Activated effector memory CD4-positive, alpha-beta T cell treated with anti-CD3 and anti-CD28 coated beads, Interleukin-2, amount 50 U/mL, for 16 hours (primary cell): ENCODE data around the gene REPIN1.

ENCODE experiments used
- DNase-seq: peaks from one replicate; pipeline ENCODE4 v3.0.0-alpha.2; 2020

REPIN1 gene

DNA sequence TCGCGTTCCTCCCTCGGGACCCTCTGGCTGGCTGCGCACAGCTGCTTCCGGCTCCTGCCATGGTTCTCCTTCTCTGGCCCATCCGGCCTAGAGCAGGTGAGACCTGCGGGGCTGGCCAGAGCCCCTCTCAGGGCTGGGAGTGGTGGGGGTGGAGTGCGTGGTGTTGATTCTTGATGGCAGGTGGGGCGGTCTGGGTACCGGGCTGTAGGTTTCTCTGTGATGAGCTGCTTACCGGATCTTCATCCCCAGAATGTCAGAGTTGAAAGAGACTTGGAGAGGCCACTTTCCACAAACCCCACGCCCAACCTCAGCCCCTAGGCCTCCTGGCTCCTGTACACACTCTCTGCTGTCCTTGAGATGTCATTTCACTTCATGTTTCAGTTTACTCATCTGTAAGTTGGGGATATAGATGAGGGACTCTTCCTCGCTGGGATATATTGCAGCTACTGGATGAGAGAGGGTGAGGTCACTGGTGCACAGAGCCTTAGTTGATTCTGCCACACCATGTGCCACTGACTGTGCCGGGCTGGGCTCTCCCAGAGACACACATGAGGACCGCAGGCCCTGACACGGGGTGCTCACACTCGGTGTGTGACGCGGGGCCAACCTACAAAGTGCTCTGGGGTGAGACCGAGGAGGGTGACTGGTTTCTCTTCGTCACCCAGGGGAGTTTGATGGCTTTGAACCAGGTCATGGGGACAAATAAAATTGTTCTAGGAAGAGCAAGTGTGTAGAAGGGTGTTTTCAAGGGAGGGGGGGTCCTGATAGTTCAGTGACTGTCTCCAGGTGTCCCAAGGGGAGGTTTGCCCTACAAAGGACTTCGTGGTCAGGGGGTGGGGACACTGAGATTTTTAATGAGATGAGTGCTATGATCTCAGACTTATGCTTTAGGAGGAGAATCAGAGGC is 40.0 kb downstream of the REPIN1 start:
- DNase-seq, result peak; percentile 59

DNA sequence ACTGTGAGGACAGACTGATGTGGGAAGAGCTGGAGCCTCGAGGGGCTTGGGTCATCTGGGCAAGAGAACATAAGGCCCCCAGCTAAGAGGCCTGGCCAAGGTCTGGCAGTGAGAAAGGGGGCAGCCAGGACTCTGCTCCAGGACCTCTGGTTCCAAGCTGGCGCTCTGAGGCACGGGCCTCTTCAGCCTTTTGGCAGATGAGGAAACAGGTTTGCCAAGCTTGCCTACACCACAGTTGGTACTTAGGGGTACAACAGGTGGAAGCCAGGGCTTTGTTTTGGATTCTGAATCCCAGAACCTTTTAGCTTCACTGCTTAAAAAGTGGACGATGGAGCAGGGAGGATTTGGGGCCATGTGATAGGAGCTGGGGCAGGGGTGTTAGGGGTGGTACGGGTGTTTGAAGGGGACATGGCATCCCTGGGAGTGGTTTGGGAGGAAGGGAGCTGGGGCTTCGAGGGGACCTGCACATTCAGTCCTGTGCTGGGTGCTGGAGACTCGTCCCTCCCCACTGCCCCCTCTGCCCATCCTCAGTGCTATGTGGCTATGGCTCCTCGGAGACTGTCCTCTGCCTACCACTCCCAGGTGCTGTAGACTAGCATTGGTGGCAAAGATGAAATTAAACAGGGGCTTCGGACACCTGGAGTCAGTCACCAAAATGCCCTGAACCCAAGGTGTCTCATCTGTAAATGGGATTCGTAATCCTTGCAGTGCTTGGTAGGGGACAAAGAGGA is 40.8 kb downstream of the REPIN1 start:
- DNase-seq, result peak; percentile 59

DNA sequence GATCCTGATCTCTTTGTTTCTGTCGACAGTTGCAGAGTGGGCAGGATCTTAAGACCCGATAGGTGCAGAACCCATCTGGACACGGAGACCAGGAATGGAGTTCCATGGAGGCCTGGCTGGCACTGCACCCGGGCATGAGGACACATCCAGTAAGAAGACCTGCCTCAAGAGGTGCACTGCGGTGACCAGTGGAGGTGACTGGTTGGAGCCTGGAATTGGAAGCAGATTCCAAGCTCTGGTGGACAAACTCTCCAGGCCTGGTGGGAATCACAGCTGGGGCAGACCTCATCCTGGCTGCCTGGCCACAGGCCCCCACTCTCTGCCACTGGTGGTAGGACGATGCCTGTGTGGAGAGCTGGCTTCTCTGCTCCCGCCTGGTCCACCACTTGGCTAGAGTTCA is 41.5 kb downstream of the REPIN1 start:
- DNase-seq, result peak; percentile 55

DNA sequence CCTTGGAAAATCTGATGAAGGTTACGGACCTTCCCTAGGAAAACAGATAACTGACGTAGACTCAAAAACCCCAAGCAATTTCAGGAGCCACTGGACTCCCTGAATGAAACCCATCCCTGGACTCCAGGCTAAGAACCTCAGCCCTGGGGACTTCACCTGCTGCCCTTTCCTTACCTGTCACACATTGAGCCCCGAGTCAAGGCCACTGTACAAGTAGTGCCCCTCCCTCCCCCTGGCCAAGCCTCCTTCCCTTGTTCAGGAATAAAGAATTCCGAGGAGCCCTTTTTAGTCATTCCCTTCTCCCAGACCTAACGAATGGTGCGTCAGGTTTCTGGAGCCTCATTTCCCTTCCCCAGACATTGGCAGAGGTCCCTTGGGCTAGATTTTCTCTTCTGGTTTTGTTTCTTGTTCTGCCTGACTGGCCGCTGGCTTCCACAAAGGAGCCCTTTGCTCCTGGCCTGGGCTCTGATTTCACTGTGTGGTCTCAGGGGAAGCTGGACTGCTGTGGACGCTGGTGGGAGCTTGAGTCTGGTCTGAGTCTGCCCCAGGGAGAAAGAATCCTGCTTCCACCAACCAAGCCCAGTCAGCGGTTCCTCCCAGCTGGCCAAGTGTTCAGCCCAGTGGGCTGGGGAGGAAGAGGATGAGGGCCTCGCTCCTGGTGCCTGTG is 42.2 kb downstream of the REPIN1 start:
- peak; percentile 55 for DNase-seq

DNA sequence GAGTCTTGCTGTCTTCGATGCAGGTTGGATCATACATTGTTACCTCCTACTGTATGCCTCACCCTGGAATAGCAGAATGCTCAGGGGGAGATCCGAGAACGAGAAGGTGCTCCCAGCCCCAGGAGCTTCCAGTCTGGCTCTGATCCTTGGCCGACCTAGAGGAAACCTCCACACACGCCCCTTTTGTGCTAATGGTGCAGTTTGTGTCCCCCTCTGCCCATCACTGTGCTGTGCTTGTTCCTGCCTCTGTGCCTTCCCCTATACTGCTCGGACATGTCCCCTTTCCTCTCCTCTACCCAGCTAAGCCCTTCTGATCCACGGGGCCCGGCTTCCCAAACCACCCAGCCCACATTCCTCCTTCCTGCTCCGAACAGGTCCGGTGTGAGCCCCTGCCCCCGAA is 43.0 kb downstream of the REPIN1 start:
- peak; percentile 45 for DNase-seq

DNA sequence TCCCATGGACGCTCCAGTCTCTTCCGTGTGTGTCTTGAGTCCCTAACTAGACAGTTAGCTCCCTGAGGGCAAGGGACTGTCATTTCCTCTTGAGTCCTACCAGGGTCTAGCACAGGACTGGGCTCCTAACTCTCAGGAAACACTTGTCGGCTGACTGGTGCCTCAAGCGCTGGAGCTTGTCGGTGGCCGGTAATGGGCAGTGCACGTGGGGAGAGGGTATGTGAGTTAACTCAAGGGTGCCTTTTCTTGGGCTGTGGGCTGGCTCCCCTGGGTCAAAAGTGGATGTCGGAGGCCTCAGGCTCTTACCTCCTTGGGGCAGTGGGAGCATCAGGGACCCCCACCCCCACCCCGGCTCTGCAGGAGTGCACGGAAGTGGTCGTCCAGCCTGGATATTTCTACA is 43.4 kb downstream of the REPIN1 start:
- peak; percentile 51 for DNase-seq

DNA sequence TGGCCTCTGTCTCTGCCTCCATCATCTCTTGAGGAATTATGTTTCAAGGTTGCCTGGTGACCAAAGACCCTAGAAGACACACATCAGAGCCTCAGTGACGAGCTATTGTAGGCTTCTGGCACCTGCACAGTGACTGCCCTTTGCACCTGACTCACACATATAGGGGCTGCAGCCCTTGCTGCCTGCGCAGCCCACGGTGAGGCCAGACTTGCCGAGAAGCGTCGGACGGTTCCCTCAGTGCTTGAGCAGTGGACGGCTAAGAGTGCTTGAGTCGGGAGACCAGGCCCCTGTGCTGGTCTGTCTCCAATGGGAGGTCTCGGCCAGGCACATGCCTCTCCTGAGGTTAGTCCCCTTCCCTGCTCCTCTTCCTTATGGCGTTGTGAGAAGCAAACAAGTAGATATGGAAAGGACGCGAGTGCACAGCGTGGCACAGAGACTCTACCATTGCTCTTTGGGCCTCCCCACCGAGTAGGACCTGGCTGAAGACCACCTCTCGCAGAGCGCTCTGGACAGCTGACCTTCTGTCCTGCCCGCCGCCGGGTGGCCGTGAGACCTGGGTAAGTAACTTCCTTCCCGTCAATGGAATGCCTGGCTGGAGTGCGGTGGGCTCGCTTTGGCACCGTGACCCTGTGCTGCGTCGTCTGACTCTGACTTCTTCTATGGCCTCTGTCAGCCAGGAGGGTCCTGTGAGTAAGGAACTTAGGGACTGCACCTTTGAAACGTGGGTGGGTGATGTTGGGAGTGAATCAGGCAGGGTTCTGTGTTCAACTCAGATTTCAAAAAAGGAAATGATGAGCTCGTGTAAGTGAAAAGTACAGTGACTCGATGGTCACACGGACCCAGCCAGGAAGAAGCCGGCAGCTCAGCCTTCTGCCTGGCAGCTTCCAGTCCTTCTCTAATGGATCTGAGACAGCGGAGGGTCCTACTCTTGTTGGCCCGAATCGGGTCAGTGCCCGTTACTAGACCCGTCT is 44.2 kb downstream of the REPIN1 start:
- DNase-seq, result no peak

DNA sequence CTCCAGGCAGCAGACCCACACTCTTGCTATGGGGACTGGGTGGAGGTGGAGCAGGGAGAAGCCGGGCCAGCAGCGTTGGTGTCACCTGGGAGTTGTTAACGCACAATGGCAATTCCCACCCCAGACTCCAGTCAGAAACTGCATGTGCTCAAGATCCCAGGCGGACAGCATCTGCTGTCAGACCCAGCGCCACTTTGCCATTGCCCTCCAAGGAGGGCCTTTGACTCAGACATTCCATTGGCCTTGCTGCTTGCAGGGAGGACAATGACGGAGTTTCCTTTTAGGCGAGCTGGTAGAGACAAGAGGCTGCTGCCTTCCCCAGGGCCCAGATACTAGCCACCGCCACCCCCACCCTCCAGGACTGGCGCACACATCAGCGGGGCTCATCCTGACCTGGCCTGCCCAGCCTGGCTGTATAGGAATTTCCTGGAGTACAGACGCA is 45.0 kb downstream of the REPIN1 start:
- DNase-seq, result no peak

DNA sequence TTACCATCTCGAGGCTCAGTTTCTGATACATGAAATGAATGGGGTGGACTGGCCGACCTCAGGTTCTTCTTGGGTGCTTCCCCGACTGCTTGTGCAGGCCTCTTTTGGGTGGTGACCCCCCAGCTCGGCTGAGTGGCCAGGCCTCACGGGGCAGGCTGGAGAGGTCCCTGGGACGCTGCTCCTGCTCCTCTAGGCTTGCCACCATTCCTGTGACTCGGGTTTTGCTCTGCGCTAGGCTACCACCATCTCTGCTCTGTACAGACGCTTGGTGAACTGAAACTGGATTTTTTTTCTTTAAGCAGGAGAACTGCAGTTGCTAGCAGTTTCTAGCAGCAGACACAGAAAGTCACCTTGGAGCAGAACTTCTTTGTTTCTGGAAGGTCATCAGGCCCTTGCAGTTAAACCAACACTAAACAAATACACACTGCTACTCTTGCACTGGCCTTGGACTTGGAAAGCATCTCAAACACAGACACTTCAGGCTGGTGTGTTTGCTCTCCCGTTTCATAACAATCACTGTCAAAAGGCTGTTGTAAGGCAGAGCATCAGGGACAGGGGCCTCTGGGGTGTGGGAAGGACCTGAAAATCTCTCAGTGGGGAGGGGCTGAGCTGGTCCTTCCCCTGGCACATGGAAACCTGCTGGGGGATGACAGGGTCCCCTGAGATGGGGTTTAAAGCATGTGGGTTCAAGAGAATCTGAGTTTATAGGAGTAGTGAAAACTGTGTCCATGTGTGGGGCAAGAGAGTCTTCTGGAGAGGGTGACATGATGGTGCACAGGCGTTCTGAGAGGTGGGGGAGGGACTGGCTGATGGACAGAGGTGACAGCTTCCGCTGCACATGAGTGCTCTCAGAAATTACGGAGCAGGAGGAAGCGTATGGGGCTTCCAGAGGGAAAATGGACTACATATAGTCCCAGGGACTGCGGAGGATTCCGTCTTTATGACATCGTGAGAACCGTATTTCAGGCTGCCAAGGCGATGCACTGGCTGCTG is 46.8 kb downstream of the REPIN1 start:
- DNase-seq, result no peak

DNA sequence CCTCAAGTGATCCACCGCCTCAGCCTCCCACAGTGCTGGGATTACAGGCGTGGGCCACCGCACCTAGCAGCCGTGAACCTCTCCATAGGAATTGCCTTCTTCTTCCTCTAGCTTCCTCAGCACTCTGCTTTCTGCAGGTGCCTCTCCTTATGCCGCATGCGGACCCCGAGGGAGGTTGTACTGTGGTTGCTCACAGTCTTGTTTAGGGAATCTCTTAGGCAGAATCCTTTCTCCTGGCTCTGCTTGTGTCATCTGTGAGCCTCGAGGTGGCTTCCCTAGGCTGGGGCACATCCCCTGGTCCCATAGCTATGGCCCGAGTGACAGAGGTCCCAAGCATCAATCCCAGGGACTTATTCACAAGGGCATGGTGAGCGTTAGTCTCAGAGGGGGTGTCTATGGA is 48.6 kb downstream of the REPIN1 start:
- DNase-seq, result no peak

DNA sequence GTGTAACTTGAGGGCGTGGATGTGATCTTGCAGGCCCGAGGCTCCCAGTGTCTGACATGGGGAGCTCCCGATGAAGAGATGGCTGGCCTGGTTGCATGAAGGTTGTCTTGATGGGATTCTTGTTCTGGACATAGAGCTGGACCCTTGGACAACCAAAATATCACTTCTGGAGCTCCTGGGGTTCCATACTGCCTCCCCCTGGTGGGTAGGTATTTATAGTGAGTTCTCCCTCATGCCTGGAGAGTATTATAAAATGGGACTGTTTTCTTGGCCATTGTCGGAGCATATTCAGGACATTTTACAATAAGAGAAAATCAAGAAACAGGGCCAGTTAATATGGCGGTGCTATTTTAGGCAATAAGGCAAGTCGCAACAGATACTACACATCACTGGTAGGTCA is 49.2 kb downstream of the REPIN1 start:
- no peak for DNase-seq

DNA sequence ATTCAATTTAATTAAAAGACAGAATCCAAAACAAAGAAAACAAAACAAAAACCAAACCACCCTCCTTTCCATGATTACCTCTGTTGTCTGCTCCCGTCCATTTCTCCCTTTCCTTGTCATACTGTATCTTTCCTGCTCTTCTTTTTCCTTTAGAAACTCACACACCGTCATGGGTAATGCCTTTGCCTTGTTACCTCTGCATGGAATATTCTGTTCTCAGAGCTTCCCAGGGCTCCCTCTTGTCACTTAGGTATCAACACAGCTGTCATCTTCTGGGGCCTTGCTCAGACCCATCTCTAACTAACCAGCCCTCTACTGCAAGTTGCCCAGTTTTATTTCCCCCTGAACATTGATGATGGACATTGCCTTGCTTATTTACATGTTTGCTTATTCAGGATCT is 51.6 kb downstream of the REPIN1 start:
- DNase-seq, result no peak

DNA sequence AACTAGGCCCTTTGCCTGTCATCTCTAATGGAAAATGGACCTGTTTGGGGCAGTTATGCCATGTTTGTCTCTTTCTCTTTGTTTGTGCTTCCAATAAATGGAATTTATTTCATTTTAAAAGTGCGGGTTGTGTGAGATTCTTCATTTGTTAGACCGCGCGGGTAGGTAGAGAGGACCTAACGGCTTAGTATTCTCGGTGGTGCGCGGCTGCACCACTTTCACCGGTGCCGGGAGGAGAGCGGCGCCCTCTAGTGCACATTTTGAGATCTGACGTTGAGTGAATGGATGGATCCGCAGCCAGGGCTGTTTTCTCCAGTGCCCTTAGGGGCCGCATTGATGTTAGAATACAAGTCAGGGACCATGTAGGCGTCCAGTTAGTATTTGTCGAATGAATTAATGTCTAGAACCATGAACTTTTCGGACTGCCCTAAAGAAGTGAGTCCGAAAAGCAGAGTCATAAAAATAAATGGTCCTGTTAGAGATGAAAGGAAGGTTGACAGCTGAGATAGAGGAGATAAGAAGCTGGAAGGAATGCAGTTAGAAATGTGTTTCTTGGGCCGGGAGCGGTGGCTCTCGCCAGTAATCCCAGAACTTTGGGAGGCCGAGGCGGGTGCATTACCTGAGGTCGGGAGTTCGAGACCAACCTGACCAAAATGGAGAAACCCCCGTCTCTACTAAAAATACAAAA is 52.5 kb downstream of the REPIN1 start:
- DNase-seq, result peak; percentile 94

DNA sequence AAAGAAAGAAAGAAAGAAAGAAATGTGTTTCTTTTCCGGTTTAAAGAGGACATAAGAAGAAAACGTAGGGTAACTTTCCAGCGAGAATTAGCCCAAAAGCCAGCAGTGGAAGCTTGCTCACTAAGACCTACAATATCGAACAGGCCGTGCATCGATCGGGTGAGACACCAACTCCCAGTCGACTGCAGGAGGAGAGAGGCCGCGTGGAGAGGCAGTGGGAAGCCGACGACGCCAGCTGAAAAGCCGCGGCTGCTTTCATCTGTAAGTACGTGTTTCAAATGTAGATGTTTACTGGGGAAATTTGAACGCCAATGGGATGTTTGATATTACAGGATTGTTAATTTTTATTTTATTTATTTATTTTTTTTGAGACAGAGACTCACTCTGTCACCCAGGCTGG is 53.2 kb downstream of the REPIN1 start:
- DNase-seq, result peak; percentile 53
